Stimulated activated CD8-positive, alpha-beta memory T cell treated with anti-CD3 and anti-CD28 coated beads, Interleukin-4, amount 100 ng/mL, for 4 hours (primary cell): Measurements from ENCODE around the gene RALGPS1.
A peak's percentile ranks its signal among the peaks of the same experiment; 100 is the strongest.

Experiments
- DNase-seq, 2 donors: peaks; one replicate each; pipeline ENCODE4 v3.0.0-alpha.2; 2020; ENCODE audit warnings: low read depth in 2 of 2, low spot score in 1 of 2

RALGPS1 gene

DNA sequence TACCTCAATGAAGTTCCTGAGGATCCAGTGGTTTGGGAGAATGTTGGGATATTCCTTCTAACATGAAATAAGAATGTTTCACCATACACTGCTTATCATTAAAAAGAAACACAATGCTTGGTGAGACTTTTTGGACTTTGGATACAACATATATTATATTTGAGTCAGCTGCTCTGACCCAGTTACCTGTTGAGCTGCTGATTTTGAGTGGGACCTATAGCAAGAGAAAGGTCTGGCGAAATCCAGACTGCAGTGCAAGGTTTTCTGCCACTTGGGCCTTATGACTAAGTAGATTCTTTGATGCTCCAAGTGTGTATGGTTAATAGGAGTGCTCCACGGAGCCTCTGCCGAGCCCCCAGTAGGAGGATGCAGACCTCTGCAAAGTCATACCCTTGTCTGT is 10.0 kb upstream of the RALGPS1 start:
- DNase-seq, result no peak

- no peak for DNase-seq
Observed at GRCh38 chr9:126906091-126906490, 8.5 kb upstream of the RALGPS1 start.

DNA sequence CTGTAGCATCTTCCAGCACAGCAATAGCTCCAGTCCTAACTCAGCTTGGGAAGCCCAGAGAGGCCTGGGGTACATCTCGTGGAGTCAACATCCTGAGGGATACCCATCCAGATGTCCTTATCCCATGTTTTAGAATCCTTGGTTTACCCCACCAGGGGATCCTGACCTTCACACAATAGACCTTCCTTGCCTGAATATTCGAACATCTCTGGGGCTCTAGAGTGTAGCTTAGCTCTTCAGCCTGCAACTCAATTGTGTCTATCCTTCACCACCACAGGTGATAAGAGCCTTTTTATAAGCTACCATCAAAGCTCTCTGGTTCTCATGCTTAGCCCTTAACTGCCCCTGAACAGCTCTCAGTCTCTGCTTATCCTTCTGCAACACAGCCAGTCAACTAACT is 7.5 kb upstream of the RALGPS1 start:
- DNase-seq, result no peak

- peak in 1 of 2 donors; percentile 8 for DNase-seq
Observed at GRCh38 chr9:126915281-126915816, 767 bp downstream of the RALGPS1 start.

GRCh38 chr9:126915846-126916543 is 1.4 kb downstream of the RALGPS1 start:
- no peak for DNase-seq

- DNase-seq, result no peak
Observed at GRCh38 chr9:126916909-126917308, 2.3 kb downstream of the RALGPS1 start.

GRCh38 chr9:126919193-126919592 is 4.6 kb downstream of the RALGPS1 start:
- DNase-seq, result no peak

DNA sequence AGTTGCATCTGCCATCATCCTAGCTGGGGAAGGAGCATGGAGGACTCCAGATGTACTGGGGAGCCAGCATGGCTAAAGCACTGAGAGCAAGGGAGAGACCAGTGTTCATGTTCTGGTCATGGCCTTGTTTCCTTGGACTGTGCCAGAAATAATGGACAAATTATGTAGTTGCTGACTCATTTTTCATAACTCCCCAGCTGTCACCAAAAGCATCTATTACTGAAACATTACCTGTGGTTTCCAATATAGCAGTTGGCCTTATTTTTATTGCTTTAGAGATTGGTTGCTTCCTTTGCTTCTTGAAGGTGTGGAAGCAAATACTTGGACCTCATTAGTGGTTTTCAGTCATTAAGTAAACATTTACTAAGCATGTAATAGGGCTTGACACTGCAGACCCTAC is 11.3 kb downstream of the RALGPS1 start:
- DNase-seq, result no peak

GRCh38 chr9:126926364-126926763 is 11.8 kb downstream of the RALGPS1 start:
- no peak for DNase-seq

DNA sequence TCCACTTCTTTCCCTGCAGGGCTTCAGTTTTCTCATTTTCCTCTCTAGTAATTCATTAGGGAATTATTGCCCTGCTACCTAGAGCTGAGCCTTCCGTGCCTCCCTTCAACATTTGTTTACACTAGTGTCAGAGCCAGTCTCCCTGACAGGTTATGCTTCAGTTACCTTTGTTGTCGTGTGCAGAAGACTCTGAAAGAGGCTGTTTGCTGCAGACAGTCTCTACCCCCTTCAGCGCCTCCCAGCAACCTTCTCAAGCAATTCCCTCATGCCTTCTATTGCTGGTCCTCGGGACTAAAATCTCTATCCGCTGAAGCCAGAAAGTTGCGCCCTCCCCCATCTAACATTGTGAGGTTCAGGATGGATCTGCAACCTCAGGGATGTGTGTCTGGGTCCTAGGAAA is 12.8 kb downstream of the RALGPS1 start:
- no peak for DNase-seq

GRCh38 chr9:126932871-126933321 is 18.3 kb downstream of the RALGPS1 start:
- DNase-seq, result no peak

- no peak for DNase-seq
Observed at GRCh38 chr9:126933334-126933980, 18.9 kb downstream of the RALGPS1 start.

DNA sequence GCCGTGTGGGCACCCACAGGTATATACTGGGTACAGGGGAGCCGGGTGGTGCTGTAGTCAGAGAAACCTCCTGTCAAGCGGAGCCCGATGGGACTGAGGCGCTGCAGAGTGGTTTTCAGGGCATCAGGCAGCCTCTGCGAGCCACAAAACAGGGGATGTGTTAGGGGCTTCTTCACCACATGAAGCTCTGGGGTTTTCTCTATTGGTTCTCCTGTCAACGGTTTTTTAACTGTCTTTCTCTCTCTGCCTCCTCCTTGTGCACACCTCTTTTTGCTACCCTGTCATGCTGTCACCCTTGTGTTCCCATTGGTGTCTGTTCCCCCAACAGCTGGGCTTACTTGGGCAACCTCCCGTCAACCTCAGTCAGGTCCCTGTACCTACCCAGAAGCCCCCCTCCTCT is 19.9 kb downstream of the RALGPS1 start:
- DNase-seq, result no peak

DNA sequence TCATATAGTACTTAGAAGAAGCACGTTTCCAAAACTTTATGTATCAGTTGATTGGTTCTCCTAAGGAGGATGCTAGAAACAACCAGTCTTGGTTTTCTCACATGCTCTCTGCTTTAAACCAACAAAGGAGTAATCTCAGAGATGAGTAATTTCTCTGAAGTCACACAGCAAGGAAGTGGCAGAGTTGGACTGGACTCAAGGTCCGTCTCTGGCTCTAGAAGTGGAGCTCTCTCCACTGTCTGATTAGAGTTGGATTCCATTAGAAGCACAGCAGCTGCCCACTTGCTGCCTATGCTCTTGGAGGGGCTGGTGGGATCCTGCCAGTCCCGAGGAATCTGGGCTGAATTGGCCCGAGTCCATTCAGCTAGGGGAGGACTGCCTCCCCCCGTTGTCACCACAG is 21.0 kb downstream of the RALGPS1 start:
- DNase-seq, result no peak

DNA sequence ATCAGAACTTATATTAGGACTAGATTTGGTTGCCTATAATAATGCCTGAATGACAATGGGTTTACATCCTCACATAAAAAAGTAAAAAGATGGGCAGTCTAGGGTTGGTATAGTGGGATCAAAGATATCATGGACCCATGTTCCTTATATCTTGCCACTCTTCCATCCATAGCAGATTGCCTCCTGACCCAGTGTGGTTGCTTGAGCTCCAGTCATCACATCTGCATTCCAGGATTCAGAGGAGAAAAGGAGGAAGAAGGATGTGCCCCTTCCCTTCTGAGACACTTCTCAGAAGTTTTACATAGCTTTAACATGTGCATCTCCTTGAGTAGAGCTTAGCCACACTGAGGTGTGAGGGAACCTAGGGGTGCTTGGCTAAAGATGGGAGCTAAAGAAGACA is 22.9 kb downstream of the RALGPS1 start:
- no peak for DNase-seq

DNA sequence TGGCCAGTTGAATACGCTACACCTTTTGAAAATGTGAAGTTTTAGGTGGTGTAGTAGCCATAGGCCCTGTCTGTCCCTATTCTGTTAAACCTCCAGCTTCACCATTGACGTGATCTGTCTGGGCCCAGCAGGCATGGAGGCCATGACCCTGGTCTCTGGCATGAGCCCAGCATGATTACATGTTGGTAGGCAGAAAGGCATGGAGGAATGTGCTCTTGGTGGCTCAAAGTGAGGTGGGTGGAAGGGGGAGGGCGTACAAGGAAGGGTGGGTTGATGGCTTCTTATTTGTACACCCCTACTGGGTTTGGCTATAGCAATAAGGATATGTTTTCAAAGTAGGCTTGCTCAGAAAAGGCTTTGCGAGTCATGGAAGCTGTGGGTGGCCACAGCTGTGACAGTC is 23.7 kb downstream of the RALGPS1 start:
- DNase-seq, result no peak

- no peak for DNase-seq
Observed at GRCh38 chr9:126939821-126940221, 25.2 kb downstream of the RALGPS1 start.

GRCh38 chr9:126942399-126942798 is 27.8 kb downstream of the RALGPS1 start:
- DNase-seq, result no peak

DNA sequence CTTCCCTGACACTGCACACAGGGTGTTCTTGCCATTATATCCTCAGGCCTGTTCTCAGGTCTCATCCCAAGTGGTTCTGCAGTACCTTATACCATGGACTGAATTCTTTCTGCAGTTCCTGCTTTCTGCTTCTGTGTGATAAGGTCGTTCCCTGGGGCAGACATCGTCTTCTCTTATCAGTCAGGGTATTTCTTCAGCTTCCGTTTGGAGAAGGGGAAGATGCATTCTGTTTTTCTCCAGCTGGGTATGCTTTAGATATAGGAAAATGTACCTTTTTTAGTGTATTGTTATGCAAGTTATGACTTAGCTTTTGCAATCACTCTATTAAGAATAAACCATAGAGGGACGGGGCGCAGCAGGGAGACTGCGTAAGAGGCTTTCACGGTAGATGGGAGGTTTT is 31.1 kb downstream of the RALGPS1 start:
- no peak for DNase-seq

GRCh38 chr9:126947529-126947928 is 32.9 kb downstream of the RALGPS1 start:
- DNase-seq, result no peak

DNA sequence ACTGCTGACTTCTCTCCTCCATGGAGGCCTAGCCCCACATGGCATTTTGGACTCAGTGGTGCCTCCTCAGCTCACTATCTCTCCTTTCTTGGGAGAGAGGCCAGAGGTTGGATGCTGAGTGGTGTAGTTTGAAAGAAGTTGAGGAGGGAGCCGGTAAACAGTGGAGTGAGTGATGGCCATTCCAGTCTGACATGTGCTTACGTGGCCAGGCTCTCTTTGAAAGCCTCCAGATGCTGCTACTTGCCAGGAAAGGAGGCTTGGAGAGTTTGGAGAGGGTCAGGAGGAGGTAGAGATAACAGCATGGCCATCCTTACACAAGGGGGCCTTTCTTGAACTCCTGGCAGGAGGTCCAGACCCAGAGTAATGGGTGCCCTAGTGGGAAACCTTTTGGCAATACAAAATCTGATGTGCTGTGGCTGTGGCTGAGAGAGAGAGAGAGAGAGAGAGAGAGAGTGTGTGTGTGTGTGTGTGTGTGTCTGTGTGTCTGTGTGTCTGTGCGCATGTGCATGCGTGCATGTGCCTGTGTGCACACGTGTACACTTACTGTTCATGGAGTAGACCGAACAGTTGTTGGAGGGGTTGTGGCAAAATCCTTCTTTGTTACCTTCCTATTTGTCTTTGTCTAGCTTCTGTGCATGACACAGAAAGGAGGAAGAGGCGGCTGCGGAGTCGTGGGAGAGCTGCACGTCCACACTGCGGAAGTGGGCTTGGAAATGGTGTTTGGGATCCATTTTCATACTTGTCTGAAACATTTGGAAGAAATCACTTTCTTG is 37.8 kb downstream of the RALGPS1 start:
- no peak for DNase-seq
